Esophagus mucosa (tissue), 1 donor: Measurements from ENCODE around the gene IL1B. TPM values are rescaled to one million over a fixed set of nuclear protein-coding genes. Genes with fewer than 3 reads are reported as not detected.
"Not testable (repeated sequence)": the region's sequence is repeated elsewhere in the genome, so short reads cannot be mapped to it uniquely, and the experiment has no call there.

Source experiments
- ATAC-seq: fragments of 200-7000 bp; cut with Tn5 transposase; one replicate; pipeline ENCODE4 v1.9.1; 2020
- total RNA-seq: library from RNA; stranded (reverse); gene quantifications from one replicate; pipeline ENCODE4 v1.2.4, GENCODE V29; 2023
- donor health status: DM: yes; HTN: yes; CAD: no.

IL1B gene
- total RNA-seq = 4.1 TPM

DNA sequence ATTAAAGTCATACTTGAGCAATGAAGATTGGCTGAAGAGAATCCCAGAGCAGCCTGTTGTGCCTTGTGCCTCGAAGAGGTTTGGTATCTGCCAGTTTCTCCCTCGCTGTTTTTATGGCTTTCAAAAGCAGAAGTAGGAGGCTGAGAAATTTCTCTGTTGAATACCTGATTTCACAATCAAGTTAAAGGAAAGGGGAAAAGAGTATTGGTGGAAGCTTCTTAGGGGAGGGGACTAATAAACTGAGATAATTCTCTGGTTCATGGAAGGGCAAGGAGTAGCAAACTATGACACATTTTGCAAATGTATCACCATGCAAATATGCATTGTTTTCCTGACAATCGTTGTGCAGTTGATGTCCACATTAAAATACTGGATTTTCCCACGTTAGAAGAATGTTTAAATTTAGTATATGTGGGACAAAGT, at the start of gene IL1B:
TSS of gene IL1B (minus strand) at position 85 of the 423 bp plus-strand sequence. CDS start 550 bp downstream, outside the sequence.
- ATAC-seq = peak; percentile 85

DNA sequence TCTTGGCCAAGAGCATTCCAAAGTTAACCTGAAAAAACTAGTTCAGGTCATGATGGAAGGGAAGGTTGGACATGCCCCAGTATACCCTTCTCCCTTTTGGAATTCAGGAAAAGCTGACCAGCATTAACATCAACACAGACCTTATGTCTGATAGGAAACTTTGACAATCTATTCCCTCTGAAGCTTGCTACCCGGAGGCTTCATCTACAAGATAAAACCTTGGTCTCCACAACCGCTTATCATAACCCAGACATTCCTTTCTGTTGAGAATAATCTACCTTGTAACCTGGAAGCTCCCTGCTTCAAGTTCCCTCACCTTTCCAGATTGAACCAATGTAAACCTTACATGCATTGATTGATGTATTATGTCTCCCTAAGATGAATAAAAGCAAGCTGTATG, 49.7 kb upstream of the IL1B start:
- ATAC-seq = no peak

DNA sequence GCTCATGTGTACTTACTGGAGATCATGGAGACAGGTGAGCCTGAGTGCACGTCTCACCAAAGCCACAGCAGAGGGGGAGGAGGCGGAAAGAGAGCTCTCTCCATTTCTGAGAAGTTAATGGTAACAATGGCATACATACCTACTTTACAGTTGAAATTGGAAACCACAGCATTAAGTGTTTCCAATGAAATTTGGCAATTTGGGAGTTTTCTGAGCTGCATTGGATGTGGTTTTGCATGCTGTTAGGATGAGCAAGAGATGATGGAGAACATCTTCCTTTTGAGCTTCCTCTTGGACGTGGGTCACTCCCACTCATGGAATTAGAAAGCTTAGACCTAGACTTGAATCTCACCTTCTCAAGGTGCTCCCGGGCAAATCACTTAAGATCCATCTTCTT, 48.9 kb upstream of the IL1B start:
- ATAC-seq = no peak

DNA sequence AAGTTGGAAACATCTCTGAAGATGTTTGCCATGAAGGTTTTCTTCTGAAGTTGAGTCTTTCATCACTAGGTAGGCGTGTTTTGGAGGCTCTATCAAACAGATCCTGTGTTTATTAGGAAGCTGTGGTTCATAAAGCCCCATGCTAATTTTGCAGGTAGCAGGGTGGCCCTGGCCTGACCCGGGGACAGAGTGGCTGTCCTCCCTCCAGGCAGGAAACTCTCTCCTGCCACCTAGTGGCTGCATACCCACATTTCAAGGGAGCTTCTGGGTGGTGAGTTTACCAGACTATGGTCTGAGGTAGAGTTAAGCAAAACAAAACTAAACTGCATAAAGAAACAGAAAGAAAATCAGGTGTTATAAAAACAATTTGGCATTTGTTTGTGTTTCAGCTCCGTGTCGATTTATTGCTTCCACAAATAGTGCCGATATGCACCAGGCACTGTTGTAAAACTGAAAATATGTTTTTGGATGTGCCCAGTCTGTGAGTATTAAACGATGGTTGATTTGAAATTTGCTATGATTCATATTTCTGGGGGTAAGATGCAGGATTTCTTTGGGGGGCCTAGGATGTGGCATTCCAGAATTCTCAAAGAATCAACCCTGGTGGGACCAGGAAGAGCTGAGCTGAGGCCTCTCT, 48.4 kb upstream of the IL1B start:
- ATAC-seq = peak; percentile 76

DNA sequence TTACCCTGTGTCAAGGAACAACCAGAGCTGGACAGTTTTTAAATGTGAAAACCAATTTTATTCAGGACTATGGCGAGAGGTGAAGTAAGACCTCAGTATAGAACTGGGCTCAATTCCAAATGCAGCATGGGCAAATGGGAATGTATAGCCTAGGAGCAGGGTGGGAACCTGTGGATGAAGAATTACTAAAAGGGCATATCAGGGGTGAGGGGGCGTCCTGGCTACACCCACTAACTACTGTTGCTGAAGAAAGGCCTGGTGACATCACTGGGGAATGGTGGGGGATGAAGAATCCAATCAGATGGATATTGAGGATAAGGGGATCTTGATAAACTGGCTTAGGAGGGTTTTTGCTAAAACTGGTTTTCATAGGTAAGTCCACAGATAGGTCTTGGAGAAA, 47.1 kb upstream of the IL1B start:
- ATAC-seq = no peak

DNA sequence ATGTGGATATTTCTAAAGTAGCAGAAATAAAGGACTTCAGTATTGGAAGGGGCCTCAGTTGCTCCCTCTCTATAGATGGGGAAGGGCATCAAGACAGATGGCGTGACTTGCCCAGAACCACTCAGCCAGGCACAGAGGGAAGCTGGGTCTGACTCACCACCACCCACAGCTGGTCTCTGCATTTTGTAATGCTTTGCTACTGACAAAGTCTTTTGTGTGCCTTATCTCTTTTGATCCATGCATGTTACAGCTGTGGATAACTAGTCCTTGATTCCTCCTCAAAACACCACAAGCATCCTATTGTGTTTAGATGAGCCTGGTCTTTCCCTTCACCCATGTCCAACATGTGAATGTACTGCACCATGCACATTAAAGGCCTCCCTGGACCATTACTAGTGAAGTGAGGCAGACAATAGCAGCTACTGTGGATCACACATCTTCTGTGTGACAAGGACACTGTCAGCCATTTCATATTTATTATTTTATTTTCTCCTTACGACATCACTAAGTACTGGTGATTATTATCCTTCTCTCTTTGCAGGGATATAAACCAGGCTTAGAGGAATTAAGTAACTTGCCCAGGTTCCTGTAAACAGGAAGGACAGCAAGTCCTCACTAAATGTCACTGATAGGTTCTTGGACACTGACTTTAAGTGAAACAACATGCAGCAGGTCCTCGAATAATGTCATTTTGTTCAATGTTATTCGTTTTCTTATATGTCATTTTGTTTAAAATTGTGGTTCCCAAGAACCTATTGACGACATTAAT, 44.8 kb upstream of the IL1B start:
- ATAC-seq = no peak

DNA sequence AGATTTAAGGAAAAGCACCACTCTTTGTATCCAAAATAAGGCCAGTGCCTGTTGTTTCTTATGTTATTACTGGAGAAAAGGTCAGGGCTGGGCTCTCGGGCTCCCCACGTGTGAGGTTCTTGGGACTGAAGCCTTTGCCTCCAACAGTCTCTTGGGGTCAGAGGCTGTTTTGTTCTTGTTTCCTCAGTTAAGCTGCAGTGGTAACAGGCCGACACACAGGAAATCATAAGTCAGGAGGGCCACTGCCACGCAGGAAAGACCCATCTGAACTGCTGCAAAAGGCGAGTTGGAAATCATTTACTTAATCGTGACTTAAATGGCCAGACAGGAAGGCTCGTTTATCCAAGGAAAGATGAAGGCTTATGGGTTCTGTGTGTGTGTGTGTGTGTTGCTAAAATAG, 44.1 kb upstream of the IL1B start:
- no peak for ATAC-seq

DNA sequence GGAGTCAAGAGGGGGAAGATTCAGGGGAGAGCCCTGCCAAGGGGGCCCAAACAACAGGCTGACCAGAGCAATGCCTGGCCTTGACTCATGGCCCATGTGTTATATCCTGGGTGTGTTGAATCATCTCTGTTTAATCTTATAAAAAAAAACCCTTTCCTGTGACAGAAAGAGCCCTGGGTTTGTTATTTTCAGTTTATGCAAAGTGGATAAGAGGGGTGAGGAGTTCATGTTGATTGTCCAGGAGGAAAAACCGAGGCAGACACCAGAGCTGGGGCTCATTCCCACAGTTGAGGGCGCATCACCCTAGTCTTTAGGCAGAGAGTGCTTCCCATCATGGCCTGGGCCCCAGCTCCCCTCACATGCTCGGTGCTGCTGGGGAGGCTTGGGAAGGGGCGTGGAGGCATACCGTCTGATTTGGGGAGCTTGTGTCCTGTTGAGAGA, 43.5 kb upstream of the IL1B start:
- ATAC-seq = no peak

DNA sequence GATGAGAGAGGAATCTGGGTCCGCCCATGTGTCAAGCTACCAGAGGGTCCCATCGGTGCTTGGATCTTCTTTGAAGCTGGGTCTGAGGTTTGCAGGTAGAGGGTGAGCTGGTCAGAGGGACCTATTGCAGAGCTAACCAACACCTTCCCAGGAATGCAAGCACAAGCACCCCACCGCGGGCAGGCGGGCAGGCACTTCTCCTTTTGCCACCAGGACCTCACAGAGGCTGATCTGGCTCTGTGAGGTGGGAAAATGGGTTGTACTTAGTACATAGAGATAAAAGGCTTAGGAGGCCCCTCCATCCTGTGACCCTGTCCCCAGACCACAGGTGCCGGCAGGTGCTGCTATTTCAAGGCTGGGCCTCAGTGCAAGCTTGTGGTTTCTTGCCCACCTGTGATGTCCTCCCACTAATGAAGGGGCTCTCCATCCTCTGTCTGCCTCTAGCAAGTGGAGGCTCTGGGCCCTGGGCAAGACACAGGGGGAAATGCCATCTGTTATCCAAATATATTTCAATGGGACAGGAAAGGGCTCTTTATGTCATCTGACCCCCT, 43.0 kb upstream of the IL1B start:
- ATAC-seq = no peak

DNA sequence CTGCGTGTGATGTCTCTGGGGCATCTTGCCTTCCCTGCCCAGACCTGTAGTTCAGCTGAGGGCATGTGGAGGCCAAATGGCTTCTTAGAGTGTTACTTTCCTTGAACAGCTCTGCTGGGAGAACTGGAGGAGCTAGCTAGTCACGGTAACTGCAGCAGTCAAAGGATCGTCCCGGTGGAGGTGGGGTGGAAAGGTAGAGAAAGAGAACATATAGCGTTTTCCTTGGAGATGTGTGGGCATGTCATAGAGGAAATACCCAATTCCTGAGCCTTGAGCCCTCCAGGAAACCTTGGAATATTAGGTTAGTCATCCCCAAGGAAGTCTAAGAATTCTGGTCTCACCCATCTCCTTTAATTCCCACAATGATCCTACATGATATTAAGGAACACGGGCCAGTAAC, 40.8 kb upstream of the IL1B start:
- ATAC-seq = peak; percentile 84

DNA sequence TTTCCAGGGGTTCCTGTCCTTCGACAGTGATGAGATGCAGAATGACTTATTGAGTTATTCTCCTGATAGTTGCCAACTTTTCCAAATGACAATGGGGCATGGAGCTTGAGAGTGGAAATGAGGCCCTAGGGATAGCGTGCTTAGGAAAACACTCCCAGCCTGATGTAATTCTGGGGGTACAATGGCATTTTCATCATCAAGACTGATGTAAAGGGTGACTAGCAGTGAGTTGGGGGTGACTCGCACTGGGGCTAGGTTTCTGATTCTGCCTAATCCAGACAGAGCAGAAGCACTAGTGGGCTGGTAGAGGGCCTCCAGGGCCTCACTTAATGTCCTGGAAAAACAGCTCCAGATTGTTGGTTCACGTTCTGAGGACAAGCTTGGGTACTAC, 40.4 kb upstream of the IL1B start:
- ATAC-seq = no peak

DNA sequence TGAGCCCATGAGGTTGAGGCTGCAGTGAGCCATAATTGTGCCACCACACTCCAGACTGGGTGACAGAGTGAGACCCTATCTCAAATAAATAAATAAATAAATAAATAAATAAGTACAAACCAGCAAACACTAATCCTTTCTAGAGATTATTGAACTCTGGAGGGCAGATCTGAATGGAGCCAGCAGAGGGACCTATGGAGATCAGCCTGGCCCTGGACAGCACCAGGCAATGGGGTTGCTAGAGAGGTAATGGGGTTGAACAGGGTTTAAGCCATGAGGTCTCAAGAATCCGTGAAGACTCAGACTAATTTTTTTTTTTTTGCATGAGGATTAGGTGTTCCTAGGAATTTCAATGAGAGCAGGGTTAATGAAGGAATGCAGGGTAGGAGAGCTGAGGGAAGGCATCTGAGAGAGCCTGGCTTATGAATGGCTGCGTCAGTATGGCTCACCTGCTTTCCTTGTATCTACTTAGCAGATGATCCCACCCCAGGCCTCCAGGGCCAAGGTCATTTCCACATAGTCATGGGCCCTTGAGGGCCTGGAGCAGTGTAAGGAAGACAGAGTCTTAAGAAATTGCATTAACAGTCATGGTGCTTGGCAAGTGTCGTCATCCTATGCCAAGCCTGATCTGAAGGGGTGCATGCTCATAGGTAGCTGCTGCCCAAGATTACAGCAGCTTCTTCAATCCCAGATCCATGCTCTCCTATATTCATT, 39.8 kb upstream of the IL1B start:
- peak; percentile 92 for ATAC-seq

DNA sequence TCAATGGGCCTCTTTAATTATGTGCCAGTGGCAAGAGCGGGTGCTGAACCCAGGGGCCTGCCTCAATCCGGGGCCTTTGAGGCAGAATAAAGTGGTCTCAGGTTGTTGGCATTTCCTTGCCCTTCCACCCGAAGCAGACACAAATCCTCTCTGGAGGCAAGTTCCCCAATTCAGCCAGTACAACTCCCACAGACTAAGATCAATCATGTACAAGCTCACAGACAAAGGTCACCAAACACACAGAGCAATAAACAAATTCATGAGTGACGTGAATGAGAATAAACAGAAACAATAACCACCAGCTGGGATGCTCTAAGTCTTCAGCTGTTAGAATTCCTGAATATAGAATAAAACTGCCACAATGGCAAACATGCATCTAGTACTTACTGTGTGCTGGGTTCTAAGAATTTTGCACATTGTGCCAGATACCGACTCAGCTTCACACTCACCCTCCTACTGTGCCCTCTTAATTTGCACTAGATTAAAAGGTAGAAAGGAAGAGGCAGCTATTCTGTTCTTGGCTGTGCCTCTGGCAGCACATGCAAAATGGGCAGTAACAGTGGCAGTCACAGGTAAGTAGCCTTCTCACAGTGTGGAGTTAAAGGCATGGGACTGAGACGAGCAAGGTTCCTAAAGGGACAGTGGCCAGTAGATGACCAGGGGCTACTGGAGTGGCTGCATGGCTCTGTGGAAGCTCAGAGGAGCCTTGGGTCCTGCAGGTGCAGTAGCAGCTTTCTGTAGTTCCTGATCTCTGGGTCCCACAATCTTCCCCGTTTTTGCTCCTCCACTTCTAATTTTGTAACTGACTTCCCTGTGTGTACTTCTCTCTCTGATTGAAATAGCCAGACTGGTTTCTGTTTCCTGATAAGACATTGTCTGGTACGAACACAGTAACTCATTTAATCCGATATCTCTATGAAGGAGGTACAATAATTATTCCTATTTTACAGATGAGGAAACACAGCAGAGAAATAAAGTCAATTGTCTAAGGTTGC, 34.6 kb upstream of the IL1B start:
- ATAC-seq = no peak

DNA sequence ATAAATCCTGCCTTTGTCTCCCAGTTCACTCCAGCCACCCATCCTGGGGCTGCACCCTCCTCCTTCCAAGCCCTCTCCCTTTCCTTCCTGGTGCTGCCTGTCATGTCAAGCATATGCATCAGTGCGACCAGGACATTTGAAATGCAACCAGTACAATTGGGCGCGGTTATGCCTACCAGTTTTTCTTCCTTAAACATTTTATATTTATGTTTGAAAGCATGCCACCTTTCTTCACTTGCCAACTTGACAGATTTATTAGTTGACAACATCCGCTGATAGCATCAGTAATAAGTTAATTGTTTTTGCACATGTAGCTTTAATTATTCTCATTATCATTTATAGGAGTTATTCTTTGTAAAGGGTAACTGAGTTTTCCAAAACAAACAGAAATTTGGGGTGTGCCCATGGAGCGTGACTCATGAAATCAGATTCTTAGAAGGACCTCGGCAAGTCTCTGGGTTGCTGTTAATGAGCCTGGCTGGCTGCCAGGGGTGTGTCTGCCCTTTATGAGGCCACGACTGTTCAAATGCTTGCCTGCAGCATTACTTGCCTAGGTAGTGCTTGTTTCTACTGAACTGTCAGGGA, 32.8 kb upstream of the IL1B start:
- peak; percentile 88 for ATAC-seq

DNA sequence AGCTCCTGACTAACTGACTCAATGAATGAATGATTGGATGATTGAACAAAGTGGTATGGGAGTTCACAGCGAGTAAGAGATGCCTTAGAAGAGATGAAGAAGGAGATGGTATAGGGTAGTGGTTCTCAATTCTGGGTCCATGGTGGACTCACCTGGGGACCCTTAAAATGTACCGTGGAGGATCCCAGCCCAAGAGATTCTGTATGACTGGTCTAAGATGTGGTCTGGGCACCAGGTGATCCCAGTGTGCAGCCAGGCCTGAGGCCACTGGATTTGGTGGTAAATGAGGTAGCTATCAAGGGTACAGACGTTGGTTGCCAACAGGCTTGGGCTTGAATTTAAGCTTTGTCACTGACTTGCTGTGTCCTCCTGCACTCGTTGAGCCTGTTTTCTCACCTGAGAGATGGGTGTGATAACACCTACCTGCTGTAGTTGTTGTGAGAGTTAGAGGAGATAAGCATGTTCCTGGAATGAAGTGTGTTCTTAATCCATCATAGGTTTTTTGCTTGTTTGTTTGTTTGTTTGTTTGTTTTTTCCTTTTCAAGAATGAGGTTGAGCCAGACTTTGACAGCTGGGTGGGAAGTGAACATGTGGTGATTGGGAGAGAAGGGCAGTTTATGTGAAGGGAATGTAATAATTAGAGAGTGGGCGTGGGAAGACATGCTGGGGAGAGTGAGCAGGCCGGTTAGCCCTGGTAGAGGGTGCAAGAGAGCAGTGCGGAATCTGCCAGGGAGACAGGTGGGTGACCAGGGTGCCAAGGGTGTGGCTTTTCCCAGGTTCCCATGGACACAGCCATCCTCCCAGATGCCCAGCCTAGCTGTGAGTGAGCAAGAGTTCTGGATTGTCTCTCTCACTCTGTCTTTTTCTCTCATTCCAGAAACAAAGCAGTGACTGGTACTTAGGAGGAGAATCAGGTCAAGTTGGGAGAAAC, 31.4 kb upstream of the IL1B start:
- ATAC-seq = peak; percentile 72

DNA sequence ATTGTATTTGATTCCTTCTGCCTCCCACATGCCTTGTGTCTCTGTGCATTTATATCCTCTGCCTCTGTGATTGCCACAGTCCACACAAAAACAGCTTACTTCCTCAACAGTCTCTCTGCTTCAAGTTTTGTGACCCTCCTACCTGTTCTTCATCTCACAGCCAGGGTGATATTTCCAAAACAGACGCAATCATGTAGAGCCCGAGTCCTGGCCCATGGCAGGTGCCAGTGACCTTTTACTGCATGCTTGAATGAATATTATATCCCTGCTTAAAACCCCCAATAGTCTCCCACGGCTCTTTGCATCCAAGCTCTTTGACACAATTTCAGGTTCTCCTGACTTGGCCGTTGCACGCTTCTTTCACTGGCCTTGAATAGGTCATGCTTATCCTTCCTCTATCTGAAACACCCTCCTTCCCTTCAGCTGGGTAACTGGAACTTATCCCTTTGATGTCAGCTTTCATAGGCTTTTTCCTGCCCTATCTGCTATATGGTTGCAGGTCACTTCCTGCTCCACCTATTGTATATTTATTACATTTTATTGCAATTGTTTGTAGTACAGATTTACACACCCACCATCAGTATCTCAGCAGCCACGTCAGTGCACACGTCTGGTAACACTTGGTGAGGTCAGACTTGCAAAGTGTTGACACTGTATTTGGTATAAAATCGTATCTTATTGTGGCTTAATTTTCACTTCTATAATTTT, 29.7 kb upstream of the IL1B start:
- ATAC-seq = no peak

DNA sequence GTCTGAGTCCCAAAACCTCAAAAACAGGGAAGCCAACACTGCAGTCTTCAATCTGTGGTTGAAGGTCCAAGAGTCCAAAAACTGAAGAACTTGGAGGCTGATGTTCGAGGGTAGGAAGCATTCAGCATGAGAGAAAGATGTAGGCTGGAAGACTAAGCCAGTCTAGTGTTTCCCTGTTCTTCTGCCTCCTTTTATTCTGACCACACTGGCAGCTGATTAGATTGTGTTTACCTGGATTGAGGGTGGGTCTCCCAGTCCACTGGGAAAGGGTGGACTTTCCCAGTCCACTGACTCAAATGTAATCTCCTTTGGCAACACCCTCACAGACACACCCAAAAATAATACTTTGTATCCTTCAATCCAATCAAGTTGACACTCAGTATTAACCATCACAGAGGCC, 27.5 kb upstream of the IL1B start:
- no peak for ATAC-seq

DNA sequence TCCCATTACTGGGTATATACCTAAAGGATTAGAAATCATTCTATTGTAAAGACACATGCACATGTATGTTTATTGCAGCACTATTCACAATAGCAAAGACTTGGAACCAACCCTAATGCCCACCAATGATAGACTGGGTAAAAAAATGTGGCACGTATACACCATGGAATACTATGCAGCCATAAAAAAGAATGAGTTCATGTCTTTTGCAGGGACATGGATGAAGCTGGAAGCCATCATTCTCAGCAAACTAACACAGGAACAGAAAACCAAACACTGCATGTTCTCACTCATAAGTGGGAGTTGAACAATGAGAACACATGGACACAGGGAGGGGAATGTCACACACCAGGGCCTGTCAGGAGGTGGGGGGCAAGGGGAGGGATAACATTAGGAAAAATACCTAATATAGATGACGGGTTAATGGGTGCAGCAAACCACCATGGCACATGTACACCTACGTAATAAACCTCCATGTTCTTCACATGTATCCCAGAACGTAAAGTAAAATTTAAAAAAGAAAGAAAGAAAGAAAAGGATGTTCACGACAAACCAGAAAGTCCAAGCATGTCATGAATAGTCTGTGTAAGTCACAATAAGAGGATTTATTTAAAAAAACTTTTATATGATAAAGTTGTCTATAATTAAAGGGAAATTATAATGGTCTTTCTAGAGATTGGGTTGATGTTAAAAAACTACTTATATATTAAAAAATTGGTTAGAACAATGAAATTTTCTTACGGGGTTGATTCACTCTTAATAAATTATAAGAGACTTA, 23.0 kb upstream of the IL1B start:
- not testable (repeated sequence) for ATAC-seq

DNA sequence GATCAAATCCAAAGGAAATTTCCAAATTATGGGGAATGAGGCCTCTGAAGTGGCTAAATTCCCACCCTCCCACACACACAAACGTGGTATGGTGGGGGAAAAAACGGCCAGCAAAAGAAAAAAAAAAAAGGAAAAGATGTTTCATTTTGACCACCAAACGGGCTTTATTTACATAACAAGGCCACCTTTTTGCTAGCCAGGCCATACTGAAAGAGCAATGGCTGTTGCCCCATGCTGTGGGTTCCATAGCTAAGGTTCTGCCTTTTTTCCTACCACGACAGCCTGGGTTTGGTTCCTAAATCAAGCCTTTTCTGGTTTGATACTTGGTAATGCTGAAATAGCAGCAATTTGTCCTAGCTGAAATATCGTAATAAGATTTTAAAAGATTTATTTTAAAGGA, 14.0 kb upstream of the IL1B start:
- no peak for ATAC-seq
